Calu3 (cell line): ENCODE results near the gene P3R3URF. TPM values are rescaled to one million over a fixed set of nuclear protein-coding genes. Genes with fewer than 3 reads are reported as not detected.

Experiments
- BruUV-seq: library from RNA; stranded (reverse); fragments of 400-500 nt; replicated peaks from 2 replicates; lab custom pipeline; 2021; lab: Mats Ljungman, UMichigan
- CTCF ChIA-PET: fragments of 300-600 bp; sonication (Branson Sonifier 250); formaldehyde crosslinking; loops from one replicate; lab custom pipeline; 2022; ENCODE audit warnings: antibody characterized with exemption; lab: Charles Lee
- DNase-seq: peaks from one replicate; pipeline ENCODE4 v3.0.0; 2022
- H3K27ac Mint-ChIP-seq: one replicate; pipeline ENCODE4 v1.8.0; 2022; ENCODE audit warnings: mixed read lengths; ENCODE audit not compliant: unreplicated experiment
- H3K27me3 Mint-ChIP-seq: one replicate; pipeline ENCODE4 v1.8.0; 2022; ENCODE audit warnings: mixed read lengths; ENCODE audit not compliant: unreplicated experiment
- H3K36me3 Mint-ChIP-seq: one replicate; pipeline ENCODE4 v1.8.0; 2022; ENCODE audit warnings: mild to moderate bottlenecking, moderate library complexity, mixed read lengths; ENCODE audit not compliant: insufficient read depth, unreplicated experiment
- H3K4me1 Mint-ChIP-seq: one replicate; pipeline ENCODE4 v1.8.0; 2022; ENCODE audit warnings: mild to moderate bottlenecking, low read depth, mixed read lengths; ENCODE audit not compliant: unreplicated experiment
- H3K4me3 Mint-ChIP-seq: one replicate; pipeline ENCODE4 v1.8.0; 2022; ENCODE audit warnings: mild to moderate bottlenecking, low read depth, moderate library complexity, mixed read lengths; ENCODE audit not compliant: unreplicated experiment
- H3K9me3 Mint-ChIP-seq: one replicate; pipeline ENCODE4 v1.8.0; 2022; ENCODE audit warnings: low read depth, mixed read lengths; ENCODE audit not compliant: unreplicated experiment
- CTCF ChIP-seq: fragments of 200-600 bp; IDR thresholded peaks from one replicate; pipeline ENCODE4 v1.8.0; 2022; ENCODE audit warnings: antibody characterized with exemption; ENCODE audit not compliant: unreplicated experiment
- intact Hi-C: fragments of 100-400 bp; cut with micrococcal nuclease; formaldehyde crosslinking; loops from one replicate; pipeline ENCODE4 v1.10.0; 2022; ENCODE audit not compliant: unreplicated experiment
- total RNA-seq: library from RNA; stranded (reverse); gene quantifications from 2 replicates; pipeline ENCODE4 v1.2.3, GENCODE V29; 2022

P3R3URF gene
- total RNA-seq, 1 experiment from 2014 or later, result not detected

GRCh38 chr1:46221749-46222148, 45.5 kb upstream of the P3R3URF start:
- Mint-ChIP-seq H3K4me1 (peaks cover 20% of the 10 kb centered on the region), H3K4me3 (no peak overlapping the region), H3K27me3 (peaks cover 9% of the 10 kb centered on the region), H3K9me3 (no peaks in the 10 kb centered on the region), H3K36me3 (peaks cover 4% of the 10 kb centered on the region), H3K27ac (no peak overlapping the region)
- intact Hi-C loops, result no loop called here
- no peak for TF ChIP-seq CTCF
- CTCF ChIA-PET, result interaction anchor here (0.6 to 0.9 kb wide), 2 partner anchors 39 to 40 kb away, joined by 3 read pairs; no protein-coding TSS in a partner anchor
- DNase-seq, result no peak
- BruUV-seq, result no TSS peak

- no peaks in the 10 kb centered on the region for H3K9me3 Mint-ChIP-seq
- H3K4me3 Mint-ChIP-seq, result no peak overlapping the region
- intact Hi-C loops, result no loop called here
- H3K36me3 Mint-ChIP-seq, result peaks cover 4% of the 10 kb centered on the region
- DNase-seq, result no peak
- TF ChIP-seq CTCF, result no peak
- peaks cover 13% of the 10 kb centered on the region for H3K27me3 Mint-ChIP-seq
- CTCF ChIA-PET, result no interaction called here
- no TSS peak for BruUV-seq
- H3K27ac Mint-ChIP-seq, result no peak overlapping the region
- H3K4me1 Mint-ChIP-seq, result peaks cover 20% of the 10 kb centered on the region
Measured at GRCh38 chr1:46220808-46221207, 44.5 kb upstream of the P3R3URF start.

- H3K4me1 Mint-ChIP-seq, result peaks cover 20% of the 10 kb centered on the region
- CTCF ChIA-PET, result interaction anchor here (0.6 kb wide), 1 partner anchor 667 kb away, joined by 3 read pairs; no protein-coding TSS in a partner anchor
- intact Hi-C loops, result no loop called here
- no TSS peak for BruUV-seq
- no peak overlapping the region for H3K27ac Mint-ChIP-seq
- H3K4me3 Mint-ChIP-seq, result no peak overlapping the region
- peaks cover 13% of the 10 kb centered on the region for H3K27me3 Mint-ChIP-seq
- H3K9me3 Mint-ChIP-seq, result no peaks in the 10 kb centered on the region
- DNase-seq, result no peak
- TF ChIP-seq CTCF, result no peak
- peaks cover 4% of the 10 kb centered on the region for H3K36me3 Mint-ChIP-seq
Measured at GRCh38 chr1:46219551-46220520, 43.5 kb upstream of the P3R3URF start.

GRCh38 chr1:46218443-46218842, 42.2 kb upstream of the P3R3URF start:
- no peak overlapping the region for H3K27ac Mint-ChIP-seq
- H3K36me3 Mint-ChIP-seq, result no peaks in the 10 kb centered on the region
- peaks cover 13% of the 10 kb centered on the region for H3K27me3 Mint-ChIP-seq
- no peaks in the 10 kb centered on the region for H3K9me3 Mint-ChIP-seq
- CTCF ChIA-PET, result no interaction called here
- BruUV-seq, result no TSS peak
- intact Hi-C loops, result no loop called here
- TF ChIP-seq CTCF, result no peak
- DNase-seq, result no peak
- H3K4me1 Mint-ChIP-seq, result peaks cover 11% of the 10 kb centered on the region
- H3K4me3 Mint-ChIP-seq, result no peak overlapping the region
